ENCODE results near the gene TOR1A. TPM values are rescaled to one million over a fixed set of nuclear protein-coding genes. Genes with fewer than 3 reads are reported as not detected.

TOR1A gene
- total and polyA plus RNA-seq, 12 donors, result 10.9 to 19.8 (median 13.3) TPM

GRCh38 chr9:129783516-129784361, 40.2 kb downstream of the TOR1A start:
- no peak overlapping the region for H3K4me3 ChIP-seq
- TF ChIP-seq, protein P1, sequence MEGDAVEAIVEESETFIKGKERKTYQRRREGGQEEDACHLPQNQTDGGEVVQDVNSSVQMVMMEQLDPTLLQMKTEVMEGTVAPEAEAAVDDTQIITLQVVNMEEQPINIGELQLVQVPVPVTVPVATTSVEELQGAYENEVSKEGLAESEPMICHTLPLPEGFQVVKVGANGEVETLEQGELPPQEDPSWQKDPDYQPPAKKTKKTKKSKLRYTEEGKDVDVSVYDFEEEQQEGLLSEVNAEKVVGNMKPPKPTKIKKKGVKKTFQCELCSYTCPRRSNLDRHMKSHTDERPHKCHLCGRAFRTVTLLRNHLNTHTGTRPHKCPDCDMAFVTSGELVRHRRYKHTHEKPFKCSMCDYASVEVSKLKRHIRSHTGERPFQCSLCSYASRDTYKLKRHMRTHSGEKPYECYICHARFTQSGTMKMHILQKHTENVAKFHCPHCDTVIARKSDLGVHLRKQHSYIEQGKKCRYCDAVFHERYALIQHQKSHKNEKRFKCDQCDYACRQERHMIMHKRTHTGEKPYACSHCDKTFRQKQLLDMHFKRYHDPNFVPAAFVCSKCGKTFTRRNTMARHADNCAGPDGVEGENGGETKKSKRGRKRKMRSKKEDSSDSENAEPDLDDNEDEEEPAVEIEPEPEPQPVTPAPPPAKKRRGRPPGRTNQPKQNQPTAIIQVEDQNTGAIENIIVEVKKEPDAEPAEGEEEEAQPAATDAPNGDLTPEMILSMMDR (IDR thresholded peaks at IDR 0.05), result peak; percentile 89 to 94 (median 92)
- no peak overlapping the region for H3K27ac ChIP-seq
- H3K9me3 ChIP-seq, result no peaks in the 10 kb centered on the region
- ATAC-seq (peak; percentile 83 to 96 (median 93)), DNase-seq (peak; percentile 33 to 75)
- no peaks in the 10 kb centered on the region for H3K36me3 ChIP-seq
- intact Hi-C loops (cut with DNase I), result loop anchor here (1.0 to 10.0 kb wide), 13 partner anchors 45 to 653 kb away; partner anchors contain the start of gene ASB6 (in 7 of the 10)
- H3K4me1 ChIP-seq, result peaks cover 0 to 6% (median 0%) of the 10 kb centered on the region in 9 donors
- H3K27me3 ChIP-seq, result peaks cover 0 to 17% (median 8%) of the 10 kb centered on the region in 7 donors
- 32 to 36% methylated on average over 14 of the region's 14 CpGs for WGBS, 2 donors

GRCh38 chr9:129781981-129782380, 42.0 kb downstream of the TOR1A start:
- Histone ChIP-seq H3K27ac (no peak overlapping the region), H3K9me3 (no peaks in the 10 kb centered on the region), H3K4me3 (no peak overlapping the region), H3K4me1 (peaks cover 0 to 21% (median 10%) of the 10 kb centered on the region in 9 donors), H3K36me3 (no peaks in the 10 kb centered on the region), H3K27me3 (peaks cover 0 to 6% (median 0%) of the 10 kb centered on the region in 7 donors)
- intact Hi-C loops (cut with DNase I), result loop anchor here (2.0 to 10.0 kb wide), 9 partner anchors 43 to 651 kb away; partner anchors contain the start of gene ASB6 (in 5 of the 10)
- ATAC-seq (no peak), DNase-seq (no peak)
- TF ChIP-seq, protein P1 (IDR thresholded peaks at IDR 0.05), result no peak
- WGBS, 2 donors, result 64 to 74% methylated on average over 5 of the region's 5 CpGs

- no peak for DNase-seq
- intact Hi-C loops (cut with DNase I), result loop anchor here in 9 of 10 donors (5.0 to 10.0 kb wide), 4 partner anchors 44 to 649 kb away; partner anchors contain the start of gene ASB6 (in 4 of the 9)
- no peaks in the 10 kb centered on the region for H3K36me3 ChIP-seq
- 81% methylated on average over 8 of the region's 8 CpGs for WGBS, 2 donors
- H3K4me3 ChIP-seq, result no peak overlapping the region
- TF ChIP-seq, protein P1 (IDR thresholded peaks at IDR 0.05), result no peak
- no peak overlapping the region for H3K27ac ChIP-seq
- H3K27me3 ChIP-seq, result peaks cover 0 to 6% (median 0%) of the 10 kb centered on the region in 7 donors
- no peak for ATAC-seq
- H3K4me1 ChIP-seq, result peaks cover 0 to 29% (median 16%) of the 10 kb centered on the region in 9 donors
- H3K9me3 ChIP-seq, result no peaks in the 10 kb centered on the region
Measured at GRCh38 chr9:129781131-129781530, 42.8 kb downstream of the TOR1A start.

DNA sequence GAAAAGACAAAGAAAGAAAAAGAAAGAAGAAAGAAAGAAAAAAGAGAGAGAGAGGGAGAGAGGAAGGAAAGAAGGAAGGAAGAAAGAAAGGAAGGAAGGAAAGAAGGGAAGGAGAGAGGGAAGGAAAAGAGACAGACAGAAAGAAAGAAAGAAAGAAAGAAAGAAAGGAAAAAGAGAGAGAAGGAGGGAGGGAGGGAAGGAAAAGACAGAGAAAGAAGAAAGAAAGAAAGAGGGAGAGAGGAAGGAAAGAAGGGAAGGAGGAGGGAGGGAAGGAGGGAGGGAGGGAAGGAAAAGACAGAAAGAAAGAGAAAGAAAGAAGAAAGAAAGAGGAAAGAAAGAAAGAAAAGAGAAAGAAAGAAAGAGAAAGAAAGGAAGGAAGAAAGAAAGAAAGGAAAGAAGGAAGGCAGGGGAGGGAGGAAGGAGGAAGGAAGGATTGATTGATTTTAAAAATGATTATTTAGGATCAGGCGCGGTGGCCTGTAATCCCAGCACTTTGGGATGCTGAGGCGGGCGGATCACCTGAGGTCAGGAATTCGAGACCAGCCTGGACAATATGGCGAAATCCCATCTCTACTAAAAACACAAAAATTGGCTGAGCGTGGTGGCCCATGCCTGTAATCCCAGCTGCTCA, 44.3 kb downstream of the TOR1A start:
- intact Hi-C loops (cut with DNase I), result loop anchor here in 9 of 10 donors (5.0 to 10.0 kb wide), 4 partner anchors 42 to 647 kb away; partner anchors contain the start of gene ASB6 (in 4 of the 9)
- Histone ChIP-seq H3K4me1 (peaks cover 0 to 43% (median 16%) of the 10 kb centered on the region in 9 donors), H3K27ac (no peak overlapping the region), H3K36me3 (no peaks in the 10 kb centered on the region), H3K4me3 (no peak overlapping the region), H3K27me3 (no peaks in the 10 kb centered on the region), H3K9me3 (no peaks in the 10 kb centered on the region)
- DNase-seq (no peak), ATAC-seq (no peak)
- TF ChIP-seq, protein P1 (IDR thresholded peaks at IDR 0.05), result no peak
- 94 to 98% methylated on average over 7 of the region's 7 CpGs for WGBS, 2 donors

Measured in heart right ventricle (tissue), 16 donors.